GM23338 (cell line): Measurements from ENCODE around the gene PRR18. TPM values are rescaled to one million over a fixed set of nuclear protein-coding genes. Genes with fewer than 3 reads are reported as not detected.

Source experiments
- ATAC-seq: fragments of 200-7000 bp; cut with Tn5 transposase; 3 replicates; pipeline ENCODE4 v1.9.1; 2020
- DNase-seq: peaks from one replicate; pipeline ENCODE4 v3.0.0-alpha.2; 2015; ENCODE audit warnings: low spot score
- H2AFZ ChIP-seq: fragments of 200-600 bp; sonication (generic); 2 replicates; pipeline ENCODE4 v1.8.0; 2016; ENCODE audit warnings: antibody characterized with exemption, mild to moderate bottlenecking, moderate library complexity
- H3F3A ChIP-seq: fragments of 200-600 bp; sonication (generic); replicated peaks from 2 replicates; pipeline ENCODE4 v1.8.0; 2017; ENCODE audit warnings: antibody characterized with exemption, mixed run types, low read depth
- H3K27ac ChIP-seq: fragments of 200-600 bp; sonication (generic); 2 replicates; pipeline ENCODE4 v1.6.1; 2016; ENCODE audit warnings: low read depth
- H3K27me3 ChIP-seq: fragments of 200-600 bp; sonication (generic); 2 replicates; pipeline ENCODE4 v1.8.0; 2016; ENCODE audit warnings: mild to moderate bottlenecking, mixed run types, moderate library complexity; ENCODE audit not compliant: insufficient read depth
- H3K36me3 ChIP-seq: fragments of 200-600 bp; sonication (generic); 2 replicates; pipeline ENCODE4 v1.8.0; 2016; ENCODE audit warnings: mild to moderate bottlenecking; ENCODE audit not compliant: insufficient read depth
- H3K4me1 ChIP-seq: fragments of 200-600 bp; sonication (generic); 2 replicates; pipeline ENCODE4 v1.8.0; 2016; ENCODE audit warnings: mild to moderate bottlenecking, moderate library complexity; ENCODE audit not compliant: insufficient read depth
- H3K4me2 ChIP-seq: fragments of 200-600 bp; sonication (generic); 2 replicates; pipeline ENCODE4 v1.7.1; 2017; ENCODE audit warnings: mixed run types
- H3K4me3 ChIP-seq: fragments of 200-600 bp; sonication (generic); 2 replicates; pipeline ENCODE4 v1.6.1; 2016; ENCODE audit warnings: mixed run types
- H3K79me2 ChIP-seq: fragments of 200-600 bp; sonication (generic); replicated peaks from 2 replicates; pipeline ENCODE4 v1.8.0; 2017; ENCODE audit warnings: mild to moderate bottlenecking; ENCODE audit not compliant: insufficient read depth
- H3K9me2 ChIP-seq: fragments of 200-600 bp; sonication (generic); 2 replicates; pipeline ENCODE4 v1.8.0; 2017; ENCODE audit not compliant: insufficient read depth
- H4K20me1 ChIP-seq: fragments of 200-600 bp; sonication (generic); replicated peaks from 2 replicates; pipeline ENCODE4 v1.8.0; 2017; ENCODE audit warnings: mild to moderate bottlenecking; ENCODE audit not compliant: insufficient read depth
- H3K27ac Mint-ChIP-seq: 2 replicates; pipeline ENCODE4 v1.8.0; 2020; ENCODE audit warnings: inconsistent platforms, mild to moderate bottlenecking, moderate library complexity, mixed read lengths
- H3K27me3 Mint-ChIP-seq: 3 replicates; pipeline ENCODE4 v1.8.0; 2022; ENCODE audit warnings: low read depth, mild to moderate bottlenecking, moderate library complexity, mixed read lengths, inconsistent platforms; ENCODE audit not compliant: insufficient read depth, poor library complexity
- H3K36me3 Mint-ChIP-seq: 3 replicates; pipeline ENCODE4 v1.8.0; 2021; ENCODE audit warnings: low read depth, mild to moderate bottlenecking, inconsistent platforms, moderate library complexity, mixed read lengths
- H3K4me1 Mint-ChIP-seq: 3 replicates; pipeline ENCODE4 v1.8.0; 2020; ENCODE audit warnings: mild to moderate bottlenecking, inconsistent platforms, mixed read lengths
- H3K4me3 Mint-ChIP-seq: 3 replicates; pipeline ENCODE4 v1.8.0; 2021; ENCODE audit warnings: moderate library complexity, mild to moderate bottlenecking, inconsistent platforms, mixed read lengths
- H3K9me3 Mint-ChIP-seq: 3 replicates; pipeline ENCODE4 v1.8.0; 2020; ENCODE audit warnings: moderate library complexity, mild to moderate bottlenecking, inconsistent platforms, mixed read lengths
- CREB1 ChIP-seq: fragments of 250-450 bp; sonication (Bioruptor Pico); IDR thresholded peaks from 2 replicates; pipeline ENCODE4 v1.5.0; 2020; ENCODE audit warnings: low read depth, mild to moderate bottlenecking, moderate library complexity
- ETS1 ChIP-seq: IDR thresholded peaks from 2 replicates; pipeline ENCODE4 v1.6.1; 2016; ENCODE audit warnings: antibody characterized with exemption
- EZH2 ChIP-seq: fragments of 200-600 bp; sonication (generic); IDR thresholded peaks from one replicate; pipeline ENCODE4 v1.8.0; 2017; ENCODE audit warnings: antibody characterized with exemption, mild to moderate bottlenecking, low read depth; ENCODE audit not compliant: unreplicated experiment
- EZH2phosphoT487 ChIP-seq: fragments of 200-600 bp; sonication (generic); IDR thresholded peaks from one replicate; pipeline ENCODE4 v1.8.1; 2018; ENCODE audit warnings: antibody characterized with exemption; ENCODE audit not compliant: unreplicated experiment
- JUNB ChIP-seq: IDR thresholded peaks from one replicate; pipeline ENCODE4 v1.6.1; 2016; ENCODE audit warnings: antibody characterized with exemption; ENCODE audit not compliant: unreplicated experiment
- NANOG ChIP-seq: IDR thresholded peaks from 2 replicates; pipeline ENCODE4 v1.6.1; 2016; ENCODE audit warnings: antibody characterized with exemption, borderline replicate concordance
- POLR2AphosphoS5 ChIP-seq: IDR thresholded peaks from 2 replicates; pipeline ENCODE4 v1.6.1; 2016; ENCODE audit warnings: antibody characterized with exemption, low read depth
- REST ChIP-seq: IDR thresholded peaks from one replicate; pipeline ENCODE4 v1.6.1; 2018; ENCODE audit warnings: antibody characterized with exemption; ENCODE audit not compliant: unreplicated experiment
- STAT1 ChIP-seq: IDR thresholded peaks from one replicate; pipeline ENCODE4 v1.6.1; 2016; ENCODE audit warnings: antibody characterized with exemption; ENCODE audit not compliant: unreplicated experiment
- ZNF114 ChIP-seq: fragments of 250-450 bp; sonication (Bioruptor Pico); IDR thresholded peaks from 2 replicates; pipeline ENCODE4 v1.5.0; 2020; ENCODE audit warnings: mild to moderate bottlenecking, moderate library complexity
- ZNF331 ChIP-seq: fragments of 250-450 bp; sonication (Bioruptor Pico); IDR thresholded peaks from 2 replicates; pipeline ENCODE4 v1.5.0; 2020; ENCODE audit warnings: low read depth, mild to moderate bottlenecking, moderate library complexity
- ZNF462 ChIP-seq: fragments of 250-450 bp; sonication (Bioruptor Pico); IDR thresholded peaks from 2 replicates; pipeline ENCODE4 v1.5.0; 2020; ENCODE audit warnings: mild to moderate bottlenecking, moderate library complexity
- polyA plus RNA-seq: library from polyadenylated mRNA; unstranded; fragments of >200 nt; fragmentation: Nextera tagmentation; extraction: Ambion mirVana; gene quantifications from 2 replicates; pipeline ENCODE4 v1.2.1, GENCODE V29; 2016
- total RNA-seq: library from RNA; depleted of rRNA; stranded (reverse); fragments of >200 nt; shearing (Covaris generic); gene quantifications from 2 replicates; pipeline ENCODE4 v1.2.3, GENCODE V29; 2014
- TF ChIP-seq, protein P1 (sequence below), 2 experiments: fragments of 200-600 bp in 1 of 2; sonication (generic) in 1 of 2; conservative IDR thresholded peaks; 2 replicates each; pipeline versions ENCODE4 v1.5.1 to v1.6.1; 2016 to 2017; ENCODE audit warnings: antibody characterized with exemption in 2 of 2, low read depth in 2 of 2, mild to moderate bottlenecking in 2 of 2, moderate library complexity in 1 of 2

Gene PRR18
- total and polyA plus RNA-seq, 2 experiments from 2014 or later: 0.24 TPM; not detected in 1

- Histone ChIP-seq H3F3A (peaks cover 9% of the 10 kb centered on the region), H3K36me3 (no peaks in the 10 kb centered on the region), H3K9me2 (no peaks in the 10 kb centered on the region), H2AFZ (no peak overlapping the region), H3K4me3 (no peak overlapping the region), H3K4me1 (no peaks in the 10 kb centered on the region), H3K79me2 (no peaks in the 10 kb centered on the region), H3K27ac (no peak overlapping the region), H3K4me2 (no peak overlapping the region), H3K27me3 (no peaks in the 10 kb centered on the region), H4K20me1 (no peaks in the 10 kb centered on the region)
- H3K4me1 Mint-ChIP-seq: no peaks in the 10 kb centered on the region
- no peaks in the 10 kb centered on the region for H3K9me3 Mint-ChIP-seq
- no peak overlapping the region for H3K27ac Mint-ChIP-seq
- TF ChIP-seq ETS1: no peak
- no peak for TF ChIP-seq EZH2
- no peak for TF ChIP-seq CREB1 (CRISPR knock-in tag)
- no peak for TF ChIP-seq ZNF462 (CRISPR knock-in tag)
- TF ChIP-seq JUNB: no peak
- no peak for TF ChIP-seq NANOG
- TF ChIP-seq ZNF331 (CRISPR knock-in tag): no peak
- TF ChIP-seq STAT1: no peak
- no peak for TF ChIP-seq ZNF114 (CRISPR knock-in tag)
- TF ChIP-seq EZH2phosphoT487: no peak
- TF ChIP-seq, protein P1, sequence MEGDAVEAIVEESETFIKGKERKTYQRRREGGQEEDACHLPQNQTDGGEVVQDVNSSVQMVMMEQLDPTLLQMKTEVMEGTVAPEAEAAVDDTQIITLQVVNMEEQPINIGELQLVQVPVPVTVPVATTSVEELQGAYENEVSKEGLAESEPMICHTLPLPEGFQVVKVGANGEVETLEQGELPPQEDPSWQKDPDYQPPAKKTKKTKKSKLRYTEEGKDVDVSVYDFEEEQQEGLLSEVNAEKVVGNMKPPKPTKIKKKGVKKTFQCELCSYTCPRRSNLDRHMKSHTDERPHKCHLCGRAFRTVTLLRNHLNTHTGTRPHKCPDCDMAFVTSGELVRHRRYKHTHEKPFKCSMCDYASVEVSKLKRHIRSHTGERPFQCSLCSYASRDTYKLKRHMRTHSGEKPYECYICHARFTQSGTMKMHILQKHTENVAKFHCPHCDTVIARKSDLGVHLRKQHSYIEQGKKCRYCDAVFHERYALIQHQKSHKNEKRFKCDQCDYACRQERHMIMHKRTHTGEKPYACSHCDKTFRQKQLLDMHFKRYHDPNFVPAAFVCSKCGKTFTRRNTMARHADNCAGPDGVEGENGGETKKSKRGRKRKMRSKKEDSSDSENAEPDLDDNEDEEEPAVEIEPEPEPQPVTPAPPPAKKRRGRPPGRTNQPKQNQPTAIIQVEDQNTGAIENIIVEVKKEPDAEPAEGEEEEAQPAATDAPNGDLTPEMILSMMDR (conservative IDR thresholded peaks at IDR 0.05; ENCODE audit: low read depth in 2 of 2): no peak
- TF ChIP-seq POLR2AphosphoS5: no peak
- no peak for TF ChIP-seq REST
- DNase-seq (no peak), ATAC-seq (no peak)
- no peaks in the 10 kb centered on the region for H3K36me3 Mint-ChIP-seq
- H3K4me3 Mint-ChIP-seq: no peak overlapping the region
- peaks cover 23% of the 10 kb centered on the region for H3K27me3 Mint-ChIP-seq
Observed at GRCh38 chr6:166278579-166279392, 29.4 kb downstream of the PRR18 start.
